Epithelial cell of esophagus (primary cell): Measurements from ENCODE around the gene BRI3.

Experiments used
- DNase-seq: peaks from one replicate; pipeline ENCODE4 v3.0.0; 2010; ENCODE audit warnings: low read depth
- H3K4me3 ChIP-seq: 2 replicates; pipeline ENCODE4 v1.5.1; 2011; ENCODE audit warnings: mild to moderate bottlenecking, low read length, control low read depth
- TF ChIP-seq, protein P1 (sequence below): IDR thresholded peaks from 2 replicates; pipeline ENCODE4 v1.5.1; 2011; ENCODE audit warnings: low read depth, mild to moderate bottlenecking, low read length, control low read depth, inconsistent platforms; ENCODE audit not compliant: insufficient read depth; ENCODE audit errors: missing control alignments

BRI3 gene

GRCh38 chr7:98252425-98253054 is 28.9 kb upstream of the BRI3 start:
- TF ChIP-seq, protein P1, sequence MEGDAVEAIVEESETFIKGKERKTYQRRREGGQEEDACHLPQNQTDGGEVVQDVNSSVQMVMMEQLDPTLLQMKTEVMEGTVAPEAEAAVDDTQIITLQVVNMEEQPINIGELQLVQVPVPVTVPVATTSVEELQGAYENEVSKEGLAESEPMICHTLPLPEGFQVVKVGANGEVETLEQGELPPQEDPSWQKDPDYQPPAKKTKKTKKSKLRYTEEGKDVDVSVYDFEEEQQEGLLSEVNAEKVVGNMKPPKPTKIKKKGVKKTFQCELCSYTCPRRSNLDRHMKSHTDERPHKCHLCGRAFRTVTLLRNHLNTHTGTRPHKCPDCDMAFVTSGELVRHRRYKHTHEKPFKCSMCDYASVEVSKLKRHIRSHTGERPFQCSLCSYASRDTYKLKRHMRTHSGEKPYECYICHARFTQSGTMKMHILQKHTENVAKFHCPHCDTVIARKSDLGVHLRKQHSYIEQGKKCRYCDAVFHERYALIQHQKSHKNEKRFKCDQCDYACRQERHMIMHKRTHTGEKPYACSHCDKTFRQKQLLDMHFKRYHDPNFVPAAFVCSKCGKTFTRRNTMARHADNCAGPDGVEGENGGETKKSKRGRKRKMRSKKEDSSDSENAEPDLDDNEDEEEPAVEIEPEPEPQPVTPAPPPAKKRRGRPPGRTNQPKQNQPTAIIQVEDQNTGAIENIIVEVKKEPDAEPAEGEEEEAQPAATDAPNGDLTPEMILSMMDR = peak; percentile 19
- peak overlapping the region; percentile 74 for H3K4me3 ChIP-seq
- DNase-seq = peak; percentile 10

DNA sequence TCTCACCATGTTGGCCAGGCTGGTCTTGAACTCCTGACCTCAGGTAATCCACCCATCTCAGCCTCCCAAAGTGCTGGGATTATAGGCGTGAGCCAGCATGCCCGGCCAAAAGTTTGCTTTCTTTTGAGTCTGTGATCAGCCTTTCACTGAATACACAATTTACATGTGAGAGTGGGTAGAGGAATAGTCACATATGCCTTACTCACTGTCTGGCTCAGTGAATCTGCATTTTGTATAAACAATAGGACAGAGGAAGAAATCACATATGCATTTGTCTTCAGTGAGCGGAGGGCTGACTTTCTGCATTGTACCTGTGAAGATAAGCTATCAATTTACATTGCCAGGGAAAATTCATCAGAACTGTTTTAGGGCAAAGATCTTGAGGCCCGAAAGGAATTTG is 27.0 kb upstream of the BRI3 start:
- DNase-seq = no peak
- TF ChIP-seq, protein P1 = no peak
- H3K4me3 ChIP-seq = no peak overlapping the region

- TF ChIP-seq, protein P1 = no peak
- DNase-seq = no peak
Observed at GRCh38 chr7:98254951-98255610, 26.4 kb upstream of the BRI3 start.

DNA sequence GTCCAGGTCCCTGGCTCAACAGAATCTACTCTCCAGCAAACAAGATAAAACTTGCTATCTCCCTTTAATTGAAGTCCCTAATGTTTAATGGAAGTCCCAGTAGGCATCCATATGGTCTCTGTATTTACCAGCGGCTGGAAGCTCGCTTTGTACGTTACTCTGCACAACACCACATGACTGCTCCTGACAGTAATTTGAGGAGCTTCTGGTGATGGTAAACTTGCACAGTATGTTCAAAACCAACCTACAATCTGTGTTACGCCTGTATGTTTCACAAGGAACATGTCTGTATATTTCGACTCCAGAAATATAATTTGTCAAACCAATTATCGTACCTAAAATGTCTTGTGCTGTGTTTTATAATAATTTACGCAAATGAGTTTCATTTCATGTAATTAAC is 25.1 kb upstream of the BRI3 start:
- TF ChIP-seq, protein P1 = no peak
- H3K4me3 ChIP-seq = no peak overlapping the region
- DNase-seq = no peak

More at GRCh38 chr7:98254951-98255610, 26.4 kb upstream of the BRI3 start:
- H3K4me3 ChIP-seq = no peak overlapping the region

DNA sequence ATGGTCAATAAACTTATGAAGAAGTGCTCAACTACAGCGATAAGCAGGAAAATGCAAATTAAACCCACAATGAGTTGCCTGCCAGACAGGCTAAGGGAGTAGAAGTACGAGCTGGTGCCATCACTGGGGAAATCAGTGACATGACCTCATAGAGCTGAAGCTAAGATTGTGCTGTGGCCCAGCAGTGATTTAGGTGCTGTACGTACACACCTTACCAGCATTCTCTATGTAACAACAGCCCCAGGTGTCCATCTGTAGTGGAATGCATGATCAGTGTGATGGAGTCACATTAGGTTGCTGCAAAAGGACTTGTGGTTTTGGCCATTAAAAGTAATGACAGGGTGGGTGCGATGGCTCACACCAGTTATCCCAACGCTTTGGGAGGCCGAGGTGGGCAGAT is 23.8 kb upstream of the BRI3 start:
- DNase-seq = no peak
- H3K4me3 ChIP-seq = no peak overlapping the region
- TF ChIP-seq, protein P1 = no peak

GRCh38 chr7:98265841-98266271 is 15.6 kb upstream of the BRI3 start:
- TF ChIP-seq, protein P1 = no peak
- DNase-seq = no peak
- no peak overlapping the region for H3K4me3 ChIP-seq

- H3K4me3 ChIP-seq = no peak overlapping the region
- TF ChIP-seq, protein P1 = peak; percentile 51
- peak; percentile 28 for DNase-seq
Observed at GRCh38 chr7:98266840-98267239, 14.6 kb upstream of the BRI3 start.
